C4-2B (cell line): ENCODE measurements around the gene ZC3H7A.

Experiments
- CTCF ChIP-seq: fragments of 450-650 bp; conservative IDR thresholded peaks from 2 replicates; pipeline ENCODE4 v1.5.1; 2017; ENCODE audit warnings: mild to moderate bottlenecking
- ZFX ChIP-seq: fragments of 450-650 bp; IDR thresholded peaks from 2 replicates; pipeline ENCODE4 v1.6.1; 2017

GRCh38 chr16:11738742-11739544, 58.1 kb downstream of the ZC3H7A start:
- TF ChIP-seq CTCF = no peak
- TF ChIP-seq ZFX = no peak
